GM23338 (cell line): ENCODE data around the gene C20orf204. TPM values are rescaled to one million over a fixed set of nuclear protein-coding genes. Genes with fewer than 3 reads are reported as not detected.
A peak's percentile ranks its signal among the peaks of the same experiment; 100 is the strongest.

Source experiments
- ATAC-seq: fragments of 200-7000 bp; cut with Tn5 transposase; 3 replicates; pipeline ENCODE4 v1.9.1; 2020
- DNase-seq: peaks from one replicate; pipeline ENCODE4 v3.0.0-alpha.2; 2015; ENCODE audit warnings: low spot score
- H2AFZ ChIP-seq: fragments of 200-600 bp; sonication (generic); 2 replicates; pipeline ENCODE4 v1.8.0; 2016; ENCODE audit warnings: antibody characterized with exemption, mild to moderate bottlenecking, moderate library complexity
- H3F3A ChIP-seq: fragments of 200-600 bp; sonication (generic); replicated peaks from 2 replicates; pipeline ENCODE4 v1.8.0; 2017; ENCODE audit warnings: antibody characterized with exemption, mixed run types, low read depth
- H3K27ac ChIP-seq: fragments of 200-600 bp; sonication (generic); 2 replicates; pipeline ENCODE4 v1.6.1; 2016; ENCODE audit warnings: low read depth
- H3K27me3 ChIP-seq: fragments of 200-600 bp; sonication (generic); 2 replicates; pipeline ENCODE4 v1.8.0; 2016; ENCODE audit warnings: mild to moderate bottlenecking, mixed run types, moderate library complexity; ENCODE audit not compliant: insufficient read depth
- H3K36me3 ChIP-seq: fragments of 200-600 bp; sonication (generic); 2 replicates; pipeline ENCODE4 v1.8.0; 2016; ENCODE audit warnings: mild to moderate bottlenecking; ENCODE audit not compliant: insufficient read depth
- H3K4me1 ChIP-seq: fragments of 200-600 bp; sonication (generic); 2 replicates; pipeline ENCODE4 v1.8.0; 2016; ENCODE audit warnings: mild to moderate bottlenecking, moderate library complexity; ENCODE audit not compliant: insufficient read depth
- H3K4me2 ChIP-seq: fragments of 200-600 bp; sonication (generic); 2 replicates; pipeline ENCODE4 v1.7.1; 2017; ENCODE audit warnings: mixed run types
- H3K4me3 ChIP-seq: fragments of 200-600 bp; sonication (generic); 2 replicates; pipeline ENCODE4 v1.6.1; 2016; ENCODE audit warnings: mixed run types
- H3K79me2 ChIP-seq: fragments of 200-600 bp; sonication (generic); replicated peaks from 2 replicates; pipeline ENCODE4 v1.8.0; 2017; ENCODE audit warnings: mild to moderate bottlenecking; ENCODE audit not compliant: insufficient read depth
- H3K9me2 ChIP-seq: fragments of 200-600 bp; sonication (generic); 2 replicates; pipeline ENCODE4 v1.8.0; 2017; ENCODE audit not compliant: insufficient read depth
- H4K20me1 ChIP-seq: fragments of 200-600 bp; sonication (generic); replicated peaks from 2 replicates; pipeline ENCODE4 v1.8.0; 2017; ENCODE audit warnings: mild to moderate bottlenecking; ENCODE audit not compliant: insufficient read depth
- H3K27ac Mint-ChIP-seq: 2 replicates; pipeline ENCODE4 v1.8.0; 2020; ENCODE audit warnings: inconsistent platforms, mild to moderate bottlenecking, moderate library complexity, mixed read lengths
- H3K27me3 Mint-ChIP-seq: 3 replicates; pipeline ENCODE4 v1.8.0; 2022; ENCODE audit warnings: low read depth, mild to moderate bottlenecking, moderate library complexity, mixed read lengths, inconsistent platforms; ENCODE audit not compliant: insufficient read depth, poor library complexity
- H3K36me3 Mint-ChIP-seq: 3 replicates; pipeline ENCODE4 v1.8.0; 2021; ENCODE audit warnings: low read depth, mild to moderate bottlenecking, inconsistent platforms, moderate library complexity, mixed read lengths
- H3K4me1 Mint-ChIP-seq: 3 replicates; pipeline ENCODE4 v1.8.0; 2020; ENCODE audit warnings: mild to moderate bottlenecking, inconsistent platforms, mixed read lengths
- H3K4me3 Mint-ChIP-seq: 3 replicates; pipeline ENCODE4 v1.8.0; 2021; ENCODE audit warnings: moderate library complexity, mild to moderate bottlenecking, inconsistent platforms, mixed read lengths
- H3K9me3 Mint-ChIP-seq: 3 replicates; pipeline ENCODE4 v1.8.0; 2020; ENCODE audit warnings: moderate library complexity, mild to moderate bottlenecking, inconsistent platforms, mixed read lengths
- CREB1 ChIP-seq: fragments of 250-450 bp; sonication (Bioruptor Pico); IDR thresholded peaks from 2 replicates; pipeline ENCODE4 v1.5.0; 2020; ENCODE audit warnings: low read depth, mild to moderate bottlenecking, moderate library complexity
- CTCF ChIP-seq, 2 experiments: fragments of 200-600 bp in 1 of 2; sonication (generic) in 1 of 2; conservative IDR thresholded peaks; 2 replicates each; pipeline versions ENCODE4 v1.5.1 to v1.6.1; 2016 to 2017; ENCODE audit warnings: antibody characterized with exemption in 2 of 2, low read depth in 2 of 2, mild to moderate bottlenecking in 2 of 2, moderate library complexity in 1 of 2
- EZH2 ChIP-seq: fragments of 200-600 bp; sonication (generic); IDR thresholded peaks from one replicate; pipeline ENCODE4 v1.8.0; 2017; ENCODE audit warnings: antibody characterized with exemption, mild to moderate bottlenecking, low read depth; ENCODE audit not compliant: unreplicated experiment
- EZH2phosphoT487 ChIP-seq: fragments of 200-600 bp; sonication (generic); IDR thresholded peaks from one replicate; pipeline ENCODE4 v1.8.1; 2018; ENCODE audit warnings: antibody characterized with exemption; ENCODE audit not compliant: unreplicated experiment
- JUNB ChIP-seq: IDR thresholded peaks from one replicate; pipeline ENCODE4 v1.6.1; 2016; ENCODE audit warnings: antibody characterized with exemption; ENCODE audit not compliant: unreplicated experiment
- NANOG ChIP-seq: IDR thresholded peaks from 2 replicates; pipeline ENCODE4 v1.6.1; 2016; ENCODE audit warnings: antibody characterized with exemption, borderline replicate concordance
- REST ChIP-seq: IDR thresholded peaks from one replicate; pipeline ENCODE4 v1.6.1; 2018; ENCODE audit warnings: antibody characterized with exemption; ENCODE audit not compliant: unreplicated experiment
- STAT1 ChIP-seq: IDR thresholded peaks from one replicate; pipeline ENCODE4 v1.6.1; 2016; ENCODE audit warnings: antibody characterized with exemption; ENCODE audit not compliant: unreplicated experiment
- polyA plus RNA-seq: library from polyadenylated mRNA; unstranded; fragments of >200 nt; fragmentation: Nextera tagmentation; extraction: Ambion mirVana; gene quantifications from 2 replicates; pipeline ENCODE4 v1.2.1, GENCODE V29; 2016
- total RNA-seq: library from RNA; depleted of rRNA; stranded (reverse); fragments of >200 nt; shearing (Covaris generic); gene quantifications from 2 replicates; pipeline ENCODE4 v1.2.3, GENCODE V29; 2014

C20orf204 gene
- total and polyA plus RNA-seq, 2 experiments from 2014 or later = 0.73 to 0.82 TPM

- DNase-seq = peak; percentile 76
- Mint-ChIP-seq H3K4me3 (peak within 1 kb of the TSS; percentile 54), H3K9me3 (no peaks in the 10 kb centered on the region)
These were observed 13.3 kb downstream of the C20orf204 start, which contains the start of gene SOX18 for GRCh38 chr20:64049060-64049877. Gene SOX18 (minus strand): TSS chr20:64049639. CDS start chr20:64049516, 123 bp downstream.

GRCh38 chr20:64049878-64050260 lies 13.9 kb downstream of the C20orf204 start:
- Mint-ChIP-seq H3K4me3 (peak overlapping the region; percentile 54), H3K27me3 (peaks cover 67% of the 10 kb centered on the region), H3K4me1 (peaks cover 30% of the 10 kb centered on the region), H3K36me3 (no peaks in the 10 kb centered on the region), H3K9me3 (no peaks in the 10 kb centered on the region), H3K27ac (no peak overlapping the region)
- H3K27me3 ChIP-seq = peaks cover 56% of the 10 kb centered on the region
- H4K20me1 ChIP-seq = no peaks in the 10 kb centered on the region
- TF ChIP-seq CREB1 = no peak
- peak; percentile 79 for TF ChIP-seq EZH2
- TF ChIP-seq EZH2phosphoT487 = no peak
- no peak for TF ChIP-seq JUNB
- no peak for TF ChIP-seq REST
- no peak for TF ChIP-seq STAT1
- no peak overlapping the region for H3K27ac ChIP-seq
- H3K79me2 ChIP-seq = no peaks in the 10 kb centered on the region
- no peaks in the 10 kb centered on the region for H3K9me2 ChIP-seq
- ATAC-seq (no peak; the same call in 2 of the 3 replicates), DNase-seq (no peak)
- H3F3A ChIP-seq = 0 out of 2 replicates have a peak, but pooled peaks cover 6% of the 10 kb centered on the region
- H3K4me1 ChIP-seq = peaks cover 19% of the 10 kb centered on the region
- no peaks in the 10 kb centered on the region for H3K36me3 ChIP-seq
- H3K4me3 ChIP-seq = peak overlapping the region; percentile 41
- H3K4me2 ChIP-seq = peak overlapping the region; percentile 73; the same call in 1 of the 2 replicates
- H2AFZ ChIP-seq = no peak overlapping the region

More at GRCh38 chr20:64049060-64049877, 13.3 kb downstream of the C20orf204 start, which contains the start of gene SOX18:
- H4K20me1 ChIP-seq = no peaks in the 10 kb centered on the region
- peak within 1 kb of the TSS; percentile 53 for H3K4me3 ChIP-seq
- no peaks in the 10 kb centered on the region for H3K9me2 ChIP-seq
- Mint-ChIP-seq H3K4me1 (peaks cover 25% of the 10 kb centered on the region), H3K27ac (no peak within 1 kb of the TSS), H3K36me3 (no peaks in the 10 kb centered on the region), H3K27me3 (peaks cover 68% of the 10 kb centered on the region)
- peaks cover 62% of the 10 kb centered on the region for H3K27me3 ChIP-seq
- H3K79me2 ChIP-seq = no peaks in the 10 kb centered on the region
- H3K27ac ChIP-seq = no peak within 1 kb of the TSS
- H3K4me1 ChIP-seq = peaks cover 16% of the 10 kb centered on the region
- H2AFZ ChIP-seq = no peak within 1 kb of the TSS
- ATAC-seq = peak; percentile 9
- no peaks in the 10 kb centered on the region for H3K36me3 ChIP-seq
- 0 out of 2 replicates have a peak, but pooled peaks cover 10% of the 10 kb centered on the region for H3F3A ChIP-seq
- TF ChIP-seq CTCF (conservative IDR thresholded peaks at IDR 0.05; ENCODE audit: low read depth in 2 of 2) = 0 out of 4 replicates have a peak, but pooled peaks of 1 of the 2 experiments have one; percentile 6
- TF ChIP-seq NANOG = no peak
- H3K4me2 ChIP-seq = peak within 1 kb of the TSS; percentile 76; the same call in 1 of the 2 replicates
